Colonic mucosa (tissue), 4 donors: Measurements from ENCODE around the gene DAP. TPM values are rescaled to one million over a fixed set of nuclear protein-coding genes. Genes with fewer than 3 reads are reported as not detected.
A peak's percentile ranks its signal among the peaks of the same experiment; 100 is the strongest.

Source experiments
- DNase-seq: peaks from one replicate; pipeline ENCODE4 v3.0.0-alpha.2; 2020
- H3K27ac ChIP-seq: fragments of 200-600 bp; one replicate; pipeline ENCODE4 v1.8.0; 2021
- H3K27me3 ChIP-seq: fragments of 200-600 bp; one replicate; pipeline ENCODE4 v1.8.0; 2021
- H3K36me3 ChIP-seq: fragments of 200-600 bp; one replicate; pipeline ENCODE4 v1.8.0; 2021
- H3K4me1 ChIP-seq: fragments of 200-600 bp; one replicate; pipeline ENCODE4 v1.8.0; 2021; ENCODE audit warnings: mild to moderate bottlenecking
- H3K4me3 ChIP-seq: fragments of 200-600 bp; one replicate; pipeline ENCODE4 v1.8.0; 2021
- H3K9ac ChIP-seq, 2 donors: one replicate each; pipeline ENCODE4 v1.7.0; 2013; ENCODE audit warnings: control low read depth in 2 of 2, low read depth in 2 of 2, low read length in 2 of 2
- H3K9me3 ChIP-seq: fragments of 200-600 bp; one replicate; pipeline ENCODE4 v1.8.0; 2021
- intact Hi-C: fragments of 100-400 bp; cut with DNase I; formaldehyde crosslinking; loops from one replicate; pipeline ENCODE4 v1.14.1; 2022
- total RNA-seq, 2 donors: library from RNA; stranded (reverse); fragmentation: NEBNext Ultra II Directional in 1 of 2; extraction: Animal tissue kit (Norgen Biotek cat#: 25700) in 1 of 2; gene quantifications; one replicate each; pipeline ENCODE4 v1.2.1, GENCODE V29; 2021
- TF ChIP-seq, protein P1 (sequence below): fragments of 200-600 bp; IDR thresholded peaks from one replicate; pipeline ENCODE4 v1.8.0; 2022; ENCODE audit warnings: antibody characterized with exemption, mild to moderate bottlenecking
- donor health status: healthy.
- donor health status: DM: no; HTN: no; CAD: no.
- donor health status: DM: no; HTN: no; CAD: no.

The DAP gene
- total RNA-seq, result 100 to 1,000 TPM; 106 to 133 TPM

DNA sequence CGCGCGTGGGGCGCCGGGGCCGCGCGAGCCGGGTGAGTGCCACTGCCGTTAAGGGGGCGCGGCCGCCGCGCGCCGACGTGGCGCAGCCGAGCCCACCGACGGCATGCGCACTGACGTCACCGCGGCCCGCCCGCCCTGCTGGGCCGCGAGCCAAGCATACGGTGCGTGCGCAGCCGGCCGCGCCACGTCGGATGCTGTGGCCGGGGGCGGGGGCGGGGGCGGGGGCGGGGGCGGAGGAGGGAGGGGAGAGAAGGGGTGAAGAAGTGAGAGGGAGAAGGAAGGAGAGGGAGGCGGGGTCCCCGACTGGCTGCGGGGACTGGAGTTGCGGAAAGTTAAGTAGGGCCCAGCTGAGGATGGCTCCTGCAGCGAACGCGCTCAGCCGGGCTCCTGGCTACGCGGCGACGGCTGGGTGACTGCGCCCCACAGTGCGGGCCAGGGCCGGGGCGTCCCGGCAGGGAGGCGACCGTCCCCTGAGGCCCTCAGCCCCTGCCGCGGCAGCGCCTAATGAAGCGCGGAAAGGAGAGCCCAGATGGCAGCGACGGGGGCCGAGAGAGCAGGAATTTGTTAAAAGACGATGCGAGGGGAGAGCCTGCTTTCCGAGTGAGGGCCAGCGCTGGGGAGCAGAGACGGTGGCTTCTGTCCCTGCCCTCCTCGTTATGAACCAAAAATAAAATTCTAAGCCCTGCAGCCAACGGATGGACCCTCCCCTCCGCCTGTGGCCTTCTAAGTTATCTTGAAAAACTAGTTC, at the start of gene DAP:
Gene DAP, minus strand, starts transcription at position 50 of the 748 bp plus-strand sequence. CDS start 166 bp downstream, outside the sequence.
- TF ChIP-seq, protein P1, sequence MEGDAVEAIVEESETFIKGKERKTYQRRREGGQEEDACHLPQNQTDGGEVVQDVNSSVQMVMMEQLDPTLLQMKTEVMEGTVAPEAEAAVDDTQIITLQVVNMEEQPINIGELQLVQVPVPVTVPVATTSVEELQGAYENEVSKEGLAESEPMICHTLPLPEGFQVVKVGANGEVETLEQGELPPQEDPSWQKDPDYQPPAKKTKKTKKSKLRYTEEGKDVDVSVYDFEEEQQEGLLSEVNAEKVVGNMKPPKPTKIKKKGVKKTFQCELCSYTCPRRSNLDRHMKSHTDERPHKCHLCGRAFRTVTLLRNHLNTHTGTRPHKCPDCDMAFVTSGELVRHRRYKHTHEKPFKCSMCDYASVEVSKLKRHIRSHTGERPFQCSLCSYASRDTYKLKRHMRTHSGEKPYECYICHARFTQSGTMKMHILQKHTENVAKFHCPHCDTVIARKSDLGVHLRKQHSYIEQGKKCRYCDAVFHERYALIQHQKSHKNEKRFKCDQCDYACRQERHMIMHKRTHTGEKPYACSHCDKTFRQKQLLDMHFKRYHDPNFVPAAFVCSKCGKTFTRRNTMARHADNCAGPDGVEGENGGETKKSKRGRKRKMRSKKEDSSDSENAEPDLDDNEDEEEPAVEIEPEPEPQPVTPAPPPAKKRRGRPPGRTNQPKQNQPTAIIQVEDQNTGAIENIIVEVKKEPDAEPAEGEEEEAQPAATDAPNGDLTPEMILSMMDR, result no peak
- Histone ChIP-seq H3K9me3 (no peaks in the 10 kb centered on the region), H3K27me3 (no peaks in the 10 kb centered on the region), H3K27ac (peak within 1 kb of the TSS; percentile 90), H3K4me3 (peak within 1 kb of the TSS; percentile 61), H3K9ac (peak within 1 kb of the TSS; percentile 81 to 94), H3K36me3 (no peaks in the 10 kb centered on the region), H3K4me1 (peaks cover 6% of the 10 kb centered on the region)
- peak; percentile 85 for DNase-seq
- intact Hi-C loops, result no loop called here

GRCh38 chr5:10808347-10809226, 47.6 kb upstream of the DAP start:
- H3K27ac ChIP-seq, result no peak overlapping the region
- H3K4me1 ChIP-seq, result no peaks in the 10 kb centered on the region
- H3K9me3 ChIP-seq, result no peaks in the 10 kb centered on the region
- no peak overlapping the region for H3K9ac ChIP-seq
- TF ChIP-seq, protein P1, result no peak
- H3K36me3 ChIP-seq, result no peaks in the 10 kb centered on the region
- DNase-seq, result no peak
- intact Hi-C loops, result loop anchor here (10.0 kb wide), 1 partner anchor 114 kb away; no protein-coding TSS in a partner anchor
- H3K4me3 ChIP-seq, result no peak overlapping the region
- H3K27me3 ChIP-seq, result no peaks in the 10 kb centered on the region

GRCh38 chr5:10801931-10802666, 41.1 kb upstream of the DAP start:
- TF ChIP-seq, protein P1, result no peak
- no peak overlapping the region for H3K4me3 ChIP-seq

GRCh38 chr5:10800852-10801251, 39.8 kb upstream of the DAP start:
- no peak for DNase-seq
- no peak overlapping the region for H3K9ac ChIP-seq
- no peaks in the 10 kb centered on the region for H3K4me1 ChIP-seq
- intact Hi-C loops, result loop anchor here (10.0 kb wide), 1 partner anchor 106 kb away; no protein-coding TSS in a partner anchor
- no peaks in the 10 kb centered on the region for H3K9me3 ChIP-seq
- TF ChIP-seq, protein P1, result no peak
- no peaks in the 10 kb centered on the region for H3K27me3 ChIP-seq
- H3K36me3 ChIP-seq, result no peaks in the 10 kb centered on the region
- no peak overlapping the region for H3K4me3 ChIP-seq
- no peak overlapping the region for H3K27ac ChIP-seq

More at GRCh38 chr5:10801931-10802666, 41.1 kb upstream of the DAP start:
- intact Hi-C loops, result loop anchor here (10.0 kb wide), 1 partner anchor 107 kb away; no protein-coding TSS in a partner anchor
- Histone ChIP-seq H3K9me3 (no peaks in the 10 kb centered on the region), H3K4me1 (no peaks in the 10 kb centered on the region), H3K9ac (no peak overlapping the region), H3K27me3 (no peaks in the 10 kb centered on the region), H3K36me3 (no peaks in the 10 kb centered on the region), H3K27ac (no peak overlapping the region)
- no peak for DNase-seq

DNA sequence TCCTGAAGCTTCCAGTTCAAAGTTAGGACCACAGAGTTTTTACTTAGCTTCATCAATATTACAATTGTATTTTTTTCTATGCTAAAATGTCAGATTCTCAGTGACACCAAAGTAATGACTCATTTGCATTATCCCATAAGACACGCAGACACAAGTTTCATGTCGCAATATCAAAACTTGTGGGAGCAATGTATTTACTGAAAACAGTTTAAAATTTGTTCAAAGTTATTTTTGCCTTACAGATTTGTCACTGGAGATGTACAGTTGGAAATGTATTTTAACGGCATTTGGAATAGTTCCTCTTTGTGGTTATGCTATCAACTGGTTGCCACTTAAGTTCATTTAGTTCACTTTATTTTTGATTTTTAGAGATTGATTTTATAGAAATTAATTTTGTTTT, 36.2 kb upstream of the DAP start:
- H3K27me3 ChIP-seq, result no peaks in the 10 kb centered on the region
- H3K36me3 ChIP-seq, result no peaks in the 10 kb centered on the region
- no peak overlapping the region for H3K27ac ChIP-seq
- no peak overlapping the region for H3K9ac ChIP-seq
- H3K4me1 ChIP-seq, result no peaks in the 10 kb centered on the region
- TF ChIP-seq, protein P1, result no peak
- H3K4me3 ChIP-seq, result no peak overlapping the region
- intact Hi-C loops, result no loop called here
- DNase-seq, result no peak
- H3K9me3 ChIP-seq, result no peaks in the 10 kb centered on the region
